RWPE1 (cell line): ENCODE data around the gene ZIK1.

ENCODE experiments used
- CTCF ChIA-PET: fragments of 350-600 bp; sonication (Branson Sonifier 250); formaldehyde crosslinking; extraction: SDS; loops from one replicate; lab custom pipeline; 2021; lab: Yijun Ruan, JAX
- POLR2A ChIA-PET: fragments of 400-600 bp; formaldehyde crosslinking; extraction: SDS; loops from one replicate; lab custom pipeline; 2020; ENCODE audit warnings: antibody characterized with exemption; ENCODE audit not compliant: low non-redundant PET; lab: Yijun Ruan, JAX
- DNase-seq: peaks from one replicate; pipeline ENCODE4 v3.0.0; 2012; ENCODE audit warnings: low spot score
- H3K27ac ChIP-seq: fragments of 450-650 bp; 2 replicates; pipeline ENCODE4 v1.5.1; 2017
- TF ChIP-seq, protein P1 (sequence below): fragments of 450-650 bp; conservative IDR thresholded peaks from 2 replicates; pipeline ENCODE4 v1.5.1; 2017; ENCODE audit warnings: low read depth, mild to moderate bottlenecking

Gene ZIK1

DNA sequence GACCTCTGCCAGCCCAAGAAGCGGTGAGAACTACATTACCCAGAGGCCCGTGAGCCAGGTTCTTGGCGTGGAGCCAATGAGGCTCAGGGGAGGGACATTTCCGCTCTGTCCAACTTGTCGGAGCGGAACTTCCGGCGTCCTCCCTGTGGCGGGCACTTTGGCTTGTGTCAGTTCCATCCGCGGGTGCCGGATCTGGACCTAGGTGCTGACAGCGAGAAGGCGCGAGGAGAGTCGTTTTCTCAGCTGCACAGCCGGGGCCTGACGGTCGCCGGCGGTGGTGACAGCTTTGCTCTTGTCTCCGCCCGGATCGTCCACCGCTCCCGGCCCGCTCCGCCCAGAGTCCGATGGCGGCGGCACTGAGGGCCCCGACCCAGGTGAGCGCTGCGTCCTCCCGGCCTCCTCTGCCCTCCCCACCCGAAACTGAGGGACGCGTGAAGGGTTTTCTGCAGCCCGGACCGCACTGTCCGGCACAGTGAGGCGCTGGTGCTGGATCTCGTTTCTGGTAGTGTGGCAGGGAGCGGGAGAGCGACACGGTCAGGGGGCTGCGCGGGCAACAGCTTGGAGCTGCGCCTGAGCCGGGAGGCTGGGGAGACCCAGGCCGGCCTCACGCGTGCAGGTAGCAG is 15.9 kb downstream of the ZIK1 start, which contains the start of gene ZNF530:
TSS of gene ZNF530 (plus strand) at position 125 of the 623 bp plus-strand sequence. CDS start 4,461 bp downstream, outside the sequence.
- peak; percentile 93 for DNase-seq
- TF ChIP-seq, protein P1, sequence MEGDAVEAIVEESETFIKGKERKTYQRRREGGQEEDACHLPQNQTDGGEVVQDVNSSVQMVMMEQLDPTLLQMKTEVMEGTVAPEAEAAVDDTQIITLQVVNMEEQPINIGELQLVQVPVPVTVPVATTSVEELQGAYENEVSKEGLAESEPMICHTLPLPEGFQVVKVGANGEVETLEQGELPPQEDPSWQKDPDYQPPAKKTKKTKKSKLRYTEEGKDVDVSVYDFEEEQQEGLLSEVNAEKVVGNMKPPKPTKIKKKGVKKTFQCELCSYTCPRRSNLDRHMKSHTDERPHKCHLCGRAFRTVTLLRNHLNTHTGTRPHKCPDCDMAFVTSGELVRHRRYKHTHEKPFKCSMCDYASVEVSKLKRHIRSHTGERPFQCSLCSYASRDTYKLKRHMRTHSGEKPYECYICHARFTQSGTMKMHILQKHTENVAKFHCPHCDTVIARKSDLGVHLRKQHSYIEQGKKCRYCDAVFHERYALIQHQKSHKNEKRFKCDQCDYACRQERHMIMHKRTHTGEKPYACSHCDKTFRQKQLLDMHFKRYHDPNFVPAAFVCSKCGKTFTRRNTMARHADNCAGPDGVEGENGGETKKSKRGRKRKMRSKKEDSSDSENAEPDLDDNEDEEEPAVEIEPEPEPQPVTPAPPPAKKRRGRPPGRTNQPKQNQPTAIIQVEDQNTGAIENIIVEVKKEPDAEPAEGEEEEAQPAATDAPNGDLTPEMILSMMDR: no peak
- POLR2A ChIA-PET: no interaction called here
- peak within 1 kb of the TSS; percentile 55 for H3K27ac ChIP-seq
- CTCF ChIA-PET: no interaction called here

DNA sequence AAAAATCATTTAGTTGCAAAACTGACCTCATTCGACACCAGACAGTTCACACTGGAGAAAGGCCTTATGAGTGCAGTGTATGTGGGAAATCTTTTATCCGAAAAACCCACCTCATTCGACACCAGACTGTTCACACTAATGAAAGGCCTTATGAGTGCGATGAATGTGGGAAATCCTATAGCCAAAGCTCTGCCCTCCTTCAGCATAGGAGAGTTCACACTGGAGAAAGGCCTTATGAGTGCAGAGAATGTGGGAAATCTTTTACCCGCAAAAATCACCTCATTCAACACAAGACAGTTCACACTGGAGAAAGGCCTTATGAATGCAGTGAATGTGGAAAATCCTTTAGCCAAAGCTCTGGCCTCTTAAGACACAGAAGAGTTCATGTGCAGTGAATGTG is 23.0 kb downstream of the ZIK1 start:
- DNase-seq: no peak
- TF ChIP-seq, protein P1: no peak
- ChIA-PET CTCF (no interaction called here), POLR2A (no interaction called here)
- no peak overlapping the region for H3K27ac ChIP-seq

DNA sequence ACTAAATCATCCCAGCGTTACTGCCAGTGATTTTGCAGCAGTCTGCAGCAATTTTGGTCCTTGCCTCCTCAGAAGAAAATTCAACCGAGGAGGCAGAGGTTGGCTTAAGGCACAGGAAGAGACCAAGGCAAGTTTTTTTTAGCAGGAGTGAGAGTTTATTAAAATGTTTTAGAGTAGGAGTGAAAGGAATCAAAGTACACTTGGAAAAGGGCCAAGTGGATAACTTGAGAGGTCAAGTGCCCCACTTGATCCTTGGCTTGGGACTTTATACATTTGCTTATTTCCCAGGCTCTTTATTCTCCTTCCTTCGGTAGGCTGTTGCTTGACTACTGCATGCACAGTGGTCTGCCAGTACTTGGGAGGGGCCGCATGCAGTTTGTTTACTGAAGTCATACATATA is 27.2 kb downstream of the ZIK1 start:
- no peak for DNase-seq
- ChIA-PET CTCF (no interaction called here), POLR2A (no interaction called here)
- H3K27ac ChIP-seq: no peak overlapping the region
- TF ChIP-seq, protein P1: no peak

DNA sequence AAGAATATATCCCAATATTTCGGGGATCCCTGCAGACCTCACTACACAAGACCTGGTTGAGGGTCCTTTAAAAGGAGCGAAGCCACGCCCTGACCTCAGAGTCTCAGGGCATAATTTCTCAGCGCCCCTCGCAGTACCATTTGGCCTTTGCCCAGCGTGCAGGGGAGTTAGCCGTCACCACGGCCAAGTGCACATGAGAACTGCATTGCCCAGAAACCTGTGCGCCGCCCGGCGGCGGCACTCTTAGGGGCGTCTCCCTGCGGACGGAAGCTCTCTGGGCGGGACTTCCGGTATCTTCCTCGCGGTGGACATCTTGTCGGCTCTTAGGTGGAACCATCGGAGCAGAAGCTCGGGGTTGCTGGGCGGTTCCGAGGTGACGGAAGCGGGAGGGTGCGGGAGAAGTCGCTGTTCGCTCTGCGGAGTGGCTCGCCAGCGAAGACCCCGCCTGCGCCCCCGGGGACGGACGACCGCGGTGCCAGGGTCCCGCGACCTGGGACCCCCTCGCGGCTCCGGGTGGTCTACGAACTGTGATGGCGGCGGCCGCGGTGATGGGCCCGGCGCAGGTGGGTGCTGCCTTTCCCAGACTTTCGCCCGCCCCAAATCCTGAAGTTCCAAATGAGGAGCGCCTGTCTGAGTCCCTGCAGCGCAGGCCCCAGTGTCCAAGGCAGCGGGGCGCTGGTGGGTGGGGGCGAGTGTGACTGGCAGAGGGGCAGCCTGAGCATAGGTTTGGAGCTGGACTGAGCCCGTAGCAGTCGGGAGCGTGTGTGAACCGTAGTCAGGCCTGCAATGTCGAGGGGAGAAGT is 30.2 kb downstream of the ZIK1 start, which contains the start of gene ZNF134:
TSS of gene ZNF134 (plus strand) at position 302 of the 803 bp plus-strand sequence. CDS start 5,227 bp downstream, outside the sequence.
- TF ChIP-seq, protein P1: no peak
- DNase-seq: peak; percentile 84
- H3K27ac ChIP-seq: peak within 1 kb of the TSS; percentile 71
- ChIA-PET POLR2A (interaction anchor here (0.6 kb wide), 1 partner anchor 419 kb away, joined by 8 read pairs; no protein-coding TSS in a partner anchor), CTCF (no interaction called here)

DNA sequence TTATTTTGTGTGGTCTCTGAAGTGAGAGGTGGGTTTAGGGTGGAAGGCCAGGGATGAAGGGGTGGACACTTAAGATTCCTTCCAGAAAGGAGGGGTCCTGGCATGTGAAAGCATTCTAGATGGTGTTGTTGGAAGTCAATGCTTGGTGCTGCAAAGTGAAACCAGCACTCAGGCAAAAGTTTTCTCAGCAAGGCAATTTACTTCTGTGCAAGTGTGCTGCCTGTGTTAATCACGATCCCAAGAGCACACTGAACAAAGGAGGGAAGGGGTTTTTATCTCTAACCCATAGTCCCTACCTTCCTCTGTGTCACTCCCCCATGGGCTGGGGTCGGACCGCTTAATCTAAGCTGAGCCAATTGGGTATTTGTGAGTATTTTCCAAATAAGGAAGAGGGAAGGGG is 31.4 kb downstream of the ZIK1 start:
- ChIA-PET CTCF (no interaction called here), POLR2A (no interaction called here)

More for the DNA sequence above, 31.4 kb downstream of the ZIK1 start:
- TF ChIP-seq, protein P1: no peak
- no peak overlapping the region for H3K27ac ChIP-seq
- DNase-seq: no peak
